HG02798 (cell line): ENCODE measurements around the gene SULT1A4.
"Not testable (repeated sequence)": the region's sequence is repeated elsewhere in the genome, so short reads cannot be mapped to it uniquely, and the experiment has no call there.

Experiments used
- ATAC-seq: cut with Tn5 transposase; IDR thresholded peaks from one replicate; pipeline ENCODE4 v1.9.1; 2021; ENCODE audit warnings: mild to moderate bottlenecking; ENCODE audit not compliant: unreplicated experiment, poor library complexity

Gene SULT1A4

GRCh38 chr16:29459706-29460646 is at the start of gene SULT1A4:
Gene SULT1A4 (plus strand): TSS chr16:29459913. CDS start chr16:29461386, 1,473 bp downstream.
- ATAC-seq, result not testable (repeated sequence)

- ATAC-seq, result not testable (repeated sequence)
Measured at GRCh38 chr16:29423587-29423986, 36.1 kb upstream of the SULT1A4 start.

- ATAC-seq, result not testable (repeated sequence)
Measured at GRCh38 chr16:29425390-29425789, 34.3 kb upstream of the SULT1A4 start.

- ATAC-seq, result peak; percentile 7
Measured at GRCh38 chr16:29453754-29454153, 6.0 kb upstream of the SULT1A4 start.

- peak; percentile 92 for ATAC-seq
Measured at GRCh38 chr16:29454269-29454668, 5.4 kb upstream of the SULT1A4 start, which contains the start of the genes BOLA2 and SLX1B. Gene BOLA2 (minus strand): TSS chr16:29454351. CDS start chr16:29454253, 98 bp downstream. Gene SLX1B (plus strand): TSS chr16:29454533.

- peak; percentile 62 for ATAC-seq
Measured at GRCh38 chr16:29454828-29455227, 4.9 kb upstream of the SULT1A4 start.

- ATAC-seq, result not testable (repeated sequence)
Measured at GRCh38 chr16:29457660-29458059, 2.1 kb upstream of the SULT1A4 start.

GRCh38 chr16:29460647-29461030 is 926 bp downstream of the SULT1A4 start:
- not testable (repeated sequence) for ATAC-seq

- ATAC-seq, result not testable (repeated sequence)
Measured at GRCh38 chr16:29465985-29466824, 6.5 kb downstream of the SULT1A4 start.

- not testable (repeated sequence) for ATAC-seq
Measured at GRCh38 chr16:29466904-29467303, 7.2 kb downstream of the SULT1A4 start.

GRCh38 chr16:29467654-29468366 is 8.1 kb downstream of the SULT1A4 start:
- ATAC-seq, result not testable (repeated sequence)

- not testable (repeated sequence) for ATAC-seq
Measured at GRCh38 chr16:29469660-29470059, 9.9 kb downstream of the SULT1A4 start.

GRCh38 chr16:29472065-29472464 is 12.4 kb downstream of the SULT1A4 start:
- not testable (repeated sequence) for ATAC-seq

GRCh38 chr16:29482276-29482675 is 22.6 kb downstream of the SULT1A4 start:
- not testable (repeated sequence) for ATAC-seq

GRCh38 chr16:29506308-29506707 is 46.6 kb downstream of the SULT1A4 start, which contains the start of gene NPIPB12:
Gene NPIPB12 (minus strand): TSS chr16:29506408.
- not testable (repeated sequence) for ATAC-seq
